HEK293T (cell line): Measurements from ENCODE around the gene BRI3BP.

Experiments used
- FOXM1 ChIP-seq: fragments of 450-650 bp; IDR thresholded peaks from 2 replicates; pipeline ENCODE4 v1.6.1; 2017; ENCODE audit warnings: mild to moderate bottlenecking, borderline replicate concordance
- L3MBTL2 ChIP-seq: fragments of 450-650 bp; conservative IDR thresholded peaks from 2 replicates; pipeline ENCODE4 v1.6.1; 2016; ENCODE audit warnings: mild to moderate bottlenecking
- LEF1 ChIP-seq: fragments of 450-650 bp; IDR thresholded peaks from 2 replicates; pipeline ENCODE4 v1.6.1; 2017; ENCODE audit warnings: mild to moderate bottlenecking, borderline replicate concordance
- SP1 ChIP-seq: fragments of 450-650 bp; IDR thresholded peaks from 2 replicates; pipeline ENCODE4 v1.6.1; 2017
- TARDBP ChIP-seq: fragments of 450-650 bp; IDR thresholded peaks from 2 replicates; pipeline ENCODE4 v1.6.1; 2016

DNA sequence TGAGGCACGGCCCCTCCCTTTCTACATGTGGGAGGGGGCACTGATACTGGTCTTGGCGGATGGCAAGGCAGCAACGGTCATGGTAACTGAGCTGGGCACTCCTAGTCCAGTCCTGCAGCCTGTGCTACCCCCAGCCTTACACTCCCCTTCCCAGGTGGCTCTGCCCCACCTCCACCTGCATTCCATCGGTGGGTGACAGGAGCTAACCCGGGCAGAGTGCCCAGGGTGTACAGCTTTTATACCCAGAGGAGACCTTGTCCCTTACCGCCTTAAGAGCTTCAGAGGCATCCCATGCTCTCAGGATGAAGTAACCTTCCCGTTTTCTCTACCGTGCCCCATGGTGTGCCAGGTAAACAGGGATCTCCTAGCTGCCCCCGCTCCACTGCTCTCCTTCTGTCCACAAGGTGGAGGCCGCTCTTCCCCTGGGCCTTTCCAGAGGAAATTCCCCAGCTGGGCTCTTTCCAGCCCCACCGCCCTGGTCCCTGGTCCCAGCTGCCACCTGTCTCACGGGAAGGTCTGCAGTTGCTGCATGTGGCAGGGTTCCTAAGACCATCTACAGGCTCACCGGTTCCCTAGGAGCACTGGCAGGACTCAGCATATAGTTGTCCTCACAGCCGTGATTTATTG lies 20.5 kb downstream of the BRI3BP start:
- no peak for TF ChIP-seq LEF1
- TF ChIP-seq SP1: no peak
- no peak for TF ChIP-seq L3MBTL2
- no peak for TF ChIP-seq TARDBP
- no peak for TF ChIP-seq FOXM1
